Astrocyte (in vitro differentiated cells and primary cell): ENCODE data around the gene MAML2. TPM values are rescaled to one million over a fixed set of nuclear protein-coding genes. Genes with fewer than 3 reads are reported as not detected.

Experiments
- DNase-seq: peaks from one replicate; pipeline ENCODE4 v3.0.0-alpha.2; 2010; ENCODE audit warnings: low read depth
- FAIRE-seq: peaks from 2 replicates; lab custom pipeline; 2011; peaks lifted over from hg19 to GRCh38; lab: Jason Lieb, UNC
- H2AFZ ChIP-seq: 2 replicates; pipeline ENCODE4 v1.6.0; 2012; ENCODE audit warnings: low read depth, low read length, inconsistent platforms
- H3K27ac ChIP-seq: 2 replicates; pipeline ENCODE4 v1.5.1; 2011; ENCODE audit warnings: low read depth, low read length, inconsistent platforms
- H3K27me3 ChIP-seq: 2 replicates; pipeline ENCODE4 v1.6.0; 2011; ENCODE audit warnings: low read length, inconsistent platforms; ENCODE audit not compliant: insufficient read depth
- H3K36me3 ChIP-seq: 2 replicates; pipeline ENCODE4 v1.5.1; 2011; ENCODE audit warnings: low read length, inconsistent platforms; ENCODE audit not compliant: insufficient read depth
- H3K4me1 ChIP-seq: 2 replicates; pipeline ENCODE4 v1.5.1; 2011; ENCODE audit warnings: low read length, inconsistent platforms; ENCODE audit not compliant: insufficient read depth
- H3K4me2 ChIP-seq: 2 replicates; pipeline ENCODE4 v1.6.0; 2012; ENCODE audit warnings: low read length, inconsistent platforms
- H3K4me3 ChIP-seq: 2 replicates; pipeline ENCODE4 v1.5.1; 2011; ENCODE audit warnings: low read depth, mild to moderate bottlenecking, low read length, inconsistent platforms; ENCODE audit not compliant: insufficient read depth
- H3K79me2 ChIP-seq: 2 replicates; pipeline ENCODE4 v1.6.0; 2012; ENCODE audit warnings: mild to moderate bottlenecking, low read length, inconsistent platforms; ENCODE audit not compliant: insufficient read depth
- H3K9ac ChIP-seq: 2 replicates; pipeline ENCODE4 v1.6.0; 2012; ENCODE audit warnings: mild to moderate bottlenecking, low read length, inconsistent platforms
- H3K9me3 ChIP-seq: 2 replicates; pipeline ENCODE4 v1.5.1; 2012; ENCODE audit warnings: low read depth, mild to moderate bottlenecking, low read length, inconsistent platforms; ENCODE audit not compliant: insufficient read depth
- H4K20me1 ChIP-seq: 2 replicates; pipeline ENCODE4 v1.6.0; 2012; ENCODE audit warnings: low read length, inconsistent platforms; ENCODE audit not compliant: insufficient read depth
- H3K27ac Mint-ChIP-seq: one replicate; pipeline ENCODE4 v1.8.0; 2021; ENCODE audit warnings: mild to moderate bottlenecking, mixed read lengths; ENCODE audit not compliant: unreplicated experiment
- H3K27me3 Mint-ChIP-seq: one replicate; pipeline ENCODE4 v1.8.0; 2021; ENCODE audit warnings: low read depth, mixed read lengths; ENCODE audit not compliant: unreplicated experiment
- H3K36me3 Mint-ChIP-seq: one replicate; pipeline ENCODE4 v1.8.0; 2021; ENCODE audit warnings: low read depth, mixed read lengths; ENCODE audit not compliant: unreplicated experiment
- H3K4me1 Mint-ChIP-seq: one replicate; pipeline ENCODE4 v1.8.0; 2021; ENCODE audit warnings: low read depth, mixed read lengths; ENCODE audit not compliant: unreplicated experiment
- H3K4me3 Mint-ChIP-seq: one replicate; pipeline ENCODE4 v1.8.0; 2021; ENCODE audit warnings: mild to moderate bottlenecking, moderate library complexity, mixed read lengths; ENCODE audit not compliant: unreplicated experiment
- H3K9me3 Mint-ChIP-seq: one replicate; pipeline ENCODE4 v1.8.0; 2021; ENCODE audit warnings: mild to moderate bottlenecking, mixed read lengths; ENCODE audit not compliant: unreplicated experiment
- CTCF ChIP-seq: IDR thresholded peaks from 2 replicates; pipeline ENCODE4 v1.5.1; 2011; ENCODE audit warnings: low read depth, mild to moderate bottlenecking, inconsistent platforms, low read length, moderate library complexity; ENCODE audit not compliant: insufficient read depth
- EZH2 ChIP-seq: IDR thresholded peaks from 2 replicates; pipeline ENCODE4 v1.6.1; 2012; ENCODE audit warnings: mild to moderate bottlenecking, low read length, inconsistent platforms; ENCODE audit not compliant: insufficient read depth
- total RNA-seq: library from RNA; stranded (reverse); gene quantifications from 2 replicates; pipeline ENCODE4 v1.2.1, GENCODE V29; 2021

The MAML2 gene
- total RNA-seq, 1 donor from 2014 or later: 27.4 TPM

- no peak for TF ChIP-seq CTCF
- TF ChIP-seq EZH2: no peak
- Mint-ChIP-seq H3K9me3 (peaks cover 1% of the 10 kb centered on the region), H3K4me3 (no peak overlapping the region), H3K36me3 (peaks cover 5% of the 10 kb centered on the region), H3K27me3 (no peaks in the 10 kb centered on the region), H3K4me1 (peaks cover 50% of the 10 kb centered on the region), H3K27ac (no peak overlapping the region)
- Histone ChIP-seq H3K27me3 (no peaks in the 10 kb centered on the region), H3K27ac (no peak overlapping the region), H3K4me2 (no peak overlapping the region), H3K79me2 (peaks cover 65% of the 10 kb centered on the region), H3K4me1 (peaks cover 23% of the 10 kb centered on the region), H4K20me1 (no peaks in the 10 kb centered on the region), H3K36me3 (no peaks in the 10 kb centered on the region), H3K9ac (no peak overlapping the region), H3K9me3 (no peaks in the 10 kb centered on the region), H2AFZ (no peak overlapping the region), H3K4me3 (no peak overlapping the region)
- DNase-seq (no peak), FAIRE-seq (no peak)
Observed at GRCh38 chr11:96232132-96232531, 110.9 kb downstream of the MAML2 start.

GRCh38 chr11:96230686-96231085, 112.3 kb downstream of the MAML2 start:
- Mint-ChIP-seq H3K27me3 (no peaks in the 10 kb centered on the region), H3K4me1 (peaks cover 52% of the 10 kb centered on the region), H3K27ac (no peak overlapping the region), H3K9me3 (peaks cover 1% of the 10 kb centered on the region), H3K4me3 (no peak overlapping the region), H3K36me3 (peaks cover 5% of the 10 kb centered on the region)
- Histone ChIP-seq H3K9ac (no peak overlapping the region), H3K79me2 (peaks cover 67% of the 10 kb centered on the region), H3K4me2 (no peak overlapping the region), H3K27me3 (no peaks in the 10 kb centered on the region), H3K36me3 (no peaks in the 10 kb centered on the region), H3K4me3 (no peak overlapping the region), H4K20me1 (no peaks in the 10 kb centered on the region), H3K27ac (peak overlapping the region; percentile 16), H3K9me3 (no peaks in the 10 kb centered on the region), H3K4me1 (peaks cover 25% of the 10 kb centered on the region), H2AFZ (no peak overlapping the region)
- no peak for FAIRE-seq
- DNase-seq: no peak
- no peak for TF ChIP-seq EZH2
- TF ChIP-seq CTCF: no peak

GRCh38 chr11:96229354-96229977, 113.5 kb downstream of the MAML2 start:
- DNase-seq (no peak), FAIRE-seq (no peak)
- Histone ChIP-seq H3K27me3 (no peaks in the 10 kb centered on the region), H4K20me1 (no peaks in the 10 kb centered on the region), H3K4me2 (peak overlapping the region; percentile 73), H3K4me3 (no peak overlapping the region), H2AFZ (no peak overlapping the region), H3K79me2 (peaks cover 68% of the 10 kb centered on the region), H3K9ac (peak overlapping the region; percentile 71), H3K27ac (peak overlapping the region; percentile 95), H3K4me1 (peaks cover 25% of the 10 kb centered on the region), H3K9me3 (no peaks in the 10 kb centered on the region), H3K36me3 (no peaks in the 10 kb centered on the region)
- Mint-ChIP-seq H3K27me3 (no peaks in the 10 kb centered on the region), H3K36me3 (peaks cover 5% of the 10 kb centered on the region), H3K4me3 (no peak overlapping the region), H3K9me3 (peaks cover under 1% of the 10 kb centered on the region), H3K27ac (peak overlapping the region; percentile 91), H3K4me1 (peaks cover 45% of the 10 kb centered on the region)
- TF ChIP-seq EZH2 (no peak), CTCF (no peak)
